ENCODE measurements around the gene BRD2.

BRD2 gene

DNA sequence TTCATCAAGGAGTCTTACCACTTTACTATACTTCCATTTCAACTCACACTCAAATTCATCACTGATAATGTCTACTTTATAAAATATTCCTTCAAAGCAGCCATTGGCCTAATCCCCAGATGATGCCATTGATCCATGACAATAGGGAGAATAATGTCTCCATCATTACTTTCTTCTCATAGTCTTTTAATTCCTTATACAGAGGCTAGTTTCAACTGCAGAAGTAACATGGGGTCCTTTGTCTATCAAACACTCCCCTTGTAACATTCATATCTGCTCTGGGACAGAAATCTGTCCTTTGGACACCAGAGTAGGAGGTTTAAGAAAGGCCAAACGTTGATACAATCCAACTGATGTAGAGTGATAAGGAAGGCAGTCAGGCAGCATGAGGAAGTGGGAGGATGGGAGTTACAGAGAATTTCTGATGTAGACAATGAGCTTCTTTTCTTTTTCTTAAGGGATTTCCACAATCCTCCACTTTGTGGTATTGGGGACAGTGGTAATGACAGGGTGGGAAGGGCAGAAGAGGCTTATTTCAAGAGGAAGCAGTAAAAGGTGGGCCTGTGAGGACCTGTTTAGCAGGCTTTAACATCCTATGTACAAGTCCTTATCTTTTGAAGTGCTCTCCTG lies 59.9 kb downstream of the BRD2 start:
- Histone ChIP-seq H3K9ac (ENCODE audit: low read depth in 1 of 2, low read length in 2 of 2) (no peak overlapping the region), H3K27ac (ENCODE audit: low read depth, low read length) (no peak overlapping the region), H3K27me3 (ENCODE audit: control insufficient read depth in 1 of 2, insufficient read depth in 2 of 2, low read length in 2 of 2) (no peaks in the 10 kb centered on the region), H3K9me3 (ENCODE audit: control insufficient read depth in 1 of 2, low read length in 2 of 2) (no peaks in the 10 kb centered on the region), H3K4me3 (ENCODE audit: low read depth in 1 of 2, low read length in 2 of 2) (no peak overlapping the region), H3K36me3 (ENCODE audit: control insufficient read depth in 1 of 2, insufficient read depth in 2 of 2, low read length in 2 of 2) (no peaks in the 10 kb centered on the region), H3K4me1 (ENCODE audit: control insufficient read depth in 1 of 2, insufficient read depth in 2 of 2, low read length in 2 of 2) (peaks cover 0 to 5% of the 10 kb centered on the region in 2 donors)

DNA sequence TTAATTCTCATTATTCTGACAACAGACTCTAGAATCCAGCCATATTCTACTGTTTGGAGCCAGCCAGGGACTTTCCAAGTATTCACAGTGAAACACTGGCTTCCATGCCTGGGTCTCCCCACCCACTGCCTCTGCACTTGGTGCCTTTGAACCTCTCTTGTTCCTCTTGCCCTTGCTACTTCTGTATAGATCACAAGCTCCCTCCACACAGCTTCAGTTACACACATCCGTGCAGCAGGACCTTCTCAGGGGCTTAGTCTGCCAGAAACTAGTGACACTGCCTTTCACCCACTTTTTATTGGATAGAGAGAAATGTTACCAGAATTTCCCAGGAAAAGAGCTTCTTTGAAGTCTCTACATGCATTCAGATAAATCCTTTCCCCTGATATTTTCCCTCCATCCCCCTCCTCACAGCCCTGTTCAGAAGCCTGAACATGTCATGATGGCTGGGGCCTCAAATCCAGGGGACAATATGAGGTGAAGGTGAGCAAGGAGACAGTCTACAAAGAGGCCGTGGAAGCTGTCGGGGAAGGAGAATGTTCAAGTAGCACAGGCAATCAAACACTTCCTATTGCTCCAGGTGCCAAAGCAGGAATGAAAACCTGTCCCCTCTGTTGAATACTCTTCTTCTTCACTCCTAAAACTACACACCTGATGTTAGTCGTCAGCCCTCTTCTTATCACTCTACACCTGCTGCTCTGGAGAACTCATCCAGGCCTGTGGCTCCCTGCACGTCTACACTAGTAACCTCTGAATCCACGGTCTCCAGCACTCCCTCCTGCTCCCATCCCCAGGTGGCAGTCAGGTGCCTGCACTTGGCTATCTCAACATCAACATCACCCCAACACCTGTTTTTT lies 61.2 kb downstream of the BRD2 start:
- Histone ChIP-seq H3K4me1 (ENCODE audit: control insufficient read depth in 1 of 2, insufficient read depth in 2 of 2, low read length in 2 of 2) (peaks cover 0 to 5% of the 10 kb centered on the region in 2 donors), H3K9ac (ENCODE audit: low read depth in 1 of 2, low read length in 2 of 2) (no peak overlapping the region), H3K27me3 (ENCODE audit: control insufficient read depth in 1 of 2, insufficient read depth in 2 of 2, low read length in 2 of 2) (peaks cover 0 to 5% of the 10 kb centered on the region in 2 donors), H3K36me3 (ENCODE audit: control insufficient read depth in 1 of 2, insufficient read depth in 2 of 2, low read length in 2 of 2) (no peaks in the 10 kb centered on the region), H3K4me3 (ENCODE audit: low read depth in 1 of 2, low read length in 2 of 2) (no peak overlapping the region), H3K27ac (ENCODE audit: low read depth, low read length) (peak overlapping the region; percentile 26), H3K9me3 (ENCODE audit: control insufficient read depth in 1 of 2, low read length in 2 of 2) (no peaks in the 10 kb centered on the region)

DNA sequence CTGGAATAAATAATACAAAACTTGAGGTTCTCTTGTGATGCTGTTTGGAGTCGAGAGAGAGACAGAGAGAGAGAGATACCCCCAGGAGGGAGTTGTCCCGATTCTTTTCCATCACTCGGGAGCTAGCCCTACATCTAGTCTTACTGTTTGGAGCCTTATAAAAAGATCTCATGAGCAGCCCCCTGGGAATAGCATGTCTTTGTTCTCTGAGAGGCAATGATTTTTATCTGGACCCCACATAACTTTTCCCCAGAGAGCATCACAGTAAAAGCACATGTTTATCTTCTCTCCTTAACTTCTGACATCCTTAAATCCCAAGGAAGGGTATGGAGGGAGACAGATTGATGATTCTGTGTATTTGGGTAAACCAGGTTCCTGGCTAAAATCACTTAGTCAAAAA lies 61.9 kb downstream of the BRD2 start:
- Histone ChIP-seq H3K36me3 (ENCODE audit: control insufficient read depth in 1 of 2, insufficient read depth in 2 of 2, low read length in 2 of 2) (no peaks in the 10 kb centered on the region), H3K9me3 (ENCODE audit: control insufficient read depth in 1 of 2, low read length in 2 of 2) (no peaks in the 10 kb centered on the region), H3K27ac (ENCODE audit: low read depth, low read length) (peak overlapping the region; percentile 26), H3K4me1 (ENCODE audit: control insufficient read depth in 1 of 2, insufficient read depth in 2 of 2, low read length in 2 of 2) (peaks cover 0 to 5% of the 10 kb centered on the region in 2 donors), H3K27me3 (ENCODE audit: control insufficient read depth in 1 of 2, insufficient read depth in 2 of 2, low read length in 2 of 2) (peaks cover 0 to 5% of the 10 kb centered on the region in 2 donors), H3K9ac (ENCODE audit: low read depth in 1 of 2, low read length in 2 of 2) (no peak overlapping the region), H3K4me3 (ENCODE audit: low read depth in 1 of 2, low read length in 2 of 2) (no peak overlapping the region)

Measured in duodenal mucosa (tissue), 2 donors.